ENCODE results near the gene PDZD2.

Gene PDZD2

DNA sequence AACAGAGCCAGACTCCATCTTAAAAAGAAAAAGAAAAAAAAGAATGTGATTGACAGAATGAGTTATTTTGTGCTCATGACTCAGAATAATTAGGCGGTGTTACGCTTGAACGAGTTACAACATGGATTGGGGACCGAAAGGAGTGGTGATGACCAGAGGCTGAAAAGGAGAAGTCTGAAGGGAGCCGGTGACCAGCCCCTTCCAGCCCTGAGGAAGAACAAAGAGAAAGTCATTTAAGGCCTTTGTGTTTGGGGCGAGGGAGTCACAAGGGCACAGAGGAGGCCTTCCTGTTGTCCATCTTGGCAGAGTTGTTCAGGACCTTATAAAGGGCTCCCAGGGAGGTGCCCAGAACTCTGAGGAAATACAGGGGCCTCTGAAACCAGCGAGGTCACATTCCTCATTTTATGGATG is 403.6 kb downstream of the PDZD2 start:
- no peak for DNase-seq (ENCODE audit: low read depth)

DNA sequence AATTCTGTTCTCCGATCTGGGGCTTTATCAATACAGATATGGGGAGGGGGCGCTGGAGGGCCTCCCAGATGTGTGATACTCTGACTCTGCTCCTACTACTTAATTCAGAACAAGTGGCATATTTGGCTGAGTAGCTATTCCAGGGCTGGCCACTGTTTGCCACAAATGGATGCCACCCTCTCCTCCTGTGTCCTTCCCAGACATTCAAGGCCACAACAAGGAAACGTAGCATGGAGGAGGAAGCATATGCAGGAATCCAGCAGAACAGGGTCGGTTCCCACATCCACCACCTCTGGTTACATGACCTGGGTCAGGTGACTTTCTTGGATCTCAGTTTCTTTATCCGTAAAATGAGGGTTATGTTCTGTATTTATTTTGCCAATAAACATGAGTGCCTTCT is 404.2 kb downstream of the PDZD2 start:
- no peak for DNase-seq (ENCODE audit: low read depth)

DNA sequence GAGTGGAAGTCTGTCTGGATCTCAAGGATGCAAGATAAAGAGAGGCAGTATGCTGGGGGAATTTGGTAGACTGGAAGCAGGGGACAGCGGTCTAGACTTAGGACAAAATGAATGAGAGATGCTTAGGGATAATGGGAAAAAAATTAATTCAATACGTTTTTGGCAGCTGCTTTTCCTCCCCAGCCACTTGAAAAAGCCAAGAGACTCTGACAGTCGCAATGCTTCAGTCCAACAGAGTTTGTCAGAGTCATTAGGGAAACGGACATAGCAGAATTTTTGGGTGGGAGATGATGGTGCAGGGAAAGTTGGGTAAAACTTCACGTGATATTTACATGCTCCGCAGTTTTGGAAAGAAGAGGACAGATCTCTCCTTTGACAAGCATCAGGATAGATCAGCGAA is 405.5 kb downstream of the PDZD2 start:
- no peak for DNase-seq (ENCODE audit: low read depth)

DNA sequence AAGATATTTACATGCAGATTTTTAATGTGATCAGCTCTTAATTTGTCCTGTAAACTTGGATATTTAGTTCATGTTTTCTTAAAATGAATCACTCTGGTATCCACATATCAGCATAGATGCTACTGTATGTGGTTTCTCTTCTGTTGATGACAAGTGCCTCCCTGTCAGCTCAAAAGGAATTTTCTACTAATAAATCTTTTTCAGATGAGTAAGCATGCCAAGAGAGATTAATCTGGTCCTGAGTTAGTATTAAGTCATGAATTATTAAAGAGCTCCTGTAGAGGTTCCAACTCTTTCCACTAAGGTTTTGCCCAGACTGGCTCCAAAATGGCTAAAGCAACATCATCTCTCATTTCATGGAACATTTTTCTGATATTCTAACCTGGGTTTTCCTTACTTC is 406.0 kb downstream of the PDZD2 start:
- DNase-seq (ENCODE audit: low read depth) = no peak

DNA sequence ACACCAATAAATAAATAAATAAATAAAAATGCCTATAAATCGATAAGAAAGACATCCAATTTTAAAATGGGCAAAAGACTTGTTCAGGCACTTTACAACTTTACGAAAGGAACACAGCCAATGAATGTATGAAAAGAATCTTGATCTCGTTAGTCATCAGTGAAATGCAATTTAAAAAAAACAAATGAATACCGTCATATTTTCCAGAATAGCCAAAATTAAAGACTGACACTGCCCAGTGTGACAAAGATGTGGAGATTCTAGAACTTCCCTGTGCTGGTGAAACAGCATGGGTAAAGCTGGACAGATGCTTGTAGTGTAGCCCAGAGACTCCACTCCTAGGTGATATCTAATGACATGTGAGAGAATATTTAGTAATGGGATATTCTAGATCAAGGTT is 408.1 kb downstream of the PDZD2 start:
- no peak for DNase-seq (ENCODE audit: low read depth)

DNA sequence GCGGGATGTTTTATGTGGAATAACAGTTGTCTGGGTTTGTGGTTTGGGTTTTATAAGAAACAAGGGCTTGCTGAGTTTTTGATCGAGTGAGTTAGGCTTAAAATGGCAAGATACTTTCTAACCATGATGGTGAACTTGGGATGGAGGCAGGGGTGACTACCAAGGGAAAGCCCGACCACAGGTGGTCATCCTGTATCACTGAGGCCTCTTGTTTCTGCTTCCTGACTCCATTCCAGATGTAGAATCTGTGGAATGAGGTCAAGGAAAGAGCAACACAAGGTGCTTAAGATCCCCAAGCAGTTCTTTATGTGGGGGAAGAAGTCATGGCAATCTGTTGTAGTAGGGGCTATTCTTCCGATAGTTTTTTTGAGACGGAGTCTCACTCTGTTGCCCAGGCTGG is 412.9 kb downstream of the PDZD2 start:
- no peak for DNase-seq (ENCODE audit: low read depth)

DNA sequence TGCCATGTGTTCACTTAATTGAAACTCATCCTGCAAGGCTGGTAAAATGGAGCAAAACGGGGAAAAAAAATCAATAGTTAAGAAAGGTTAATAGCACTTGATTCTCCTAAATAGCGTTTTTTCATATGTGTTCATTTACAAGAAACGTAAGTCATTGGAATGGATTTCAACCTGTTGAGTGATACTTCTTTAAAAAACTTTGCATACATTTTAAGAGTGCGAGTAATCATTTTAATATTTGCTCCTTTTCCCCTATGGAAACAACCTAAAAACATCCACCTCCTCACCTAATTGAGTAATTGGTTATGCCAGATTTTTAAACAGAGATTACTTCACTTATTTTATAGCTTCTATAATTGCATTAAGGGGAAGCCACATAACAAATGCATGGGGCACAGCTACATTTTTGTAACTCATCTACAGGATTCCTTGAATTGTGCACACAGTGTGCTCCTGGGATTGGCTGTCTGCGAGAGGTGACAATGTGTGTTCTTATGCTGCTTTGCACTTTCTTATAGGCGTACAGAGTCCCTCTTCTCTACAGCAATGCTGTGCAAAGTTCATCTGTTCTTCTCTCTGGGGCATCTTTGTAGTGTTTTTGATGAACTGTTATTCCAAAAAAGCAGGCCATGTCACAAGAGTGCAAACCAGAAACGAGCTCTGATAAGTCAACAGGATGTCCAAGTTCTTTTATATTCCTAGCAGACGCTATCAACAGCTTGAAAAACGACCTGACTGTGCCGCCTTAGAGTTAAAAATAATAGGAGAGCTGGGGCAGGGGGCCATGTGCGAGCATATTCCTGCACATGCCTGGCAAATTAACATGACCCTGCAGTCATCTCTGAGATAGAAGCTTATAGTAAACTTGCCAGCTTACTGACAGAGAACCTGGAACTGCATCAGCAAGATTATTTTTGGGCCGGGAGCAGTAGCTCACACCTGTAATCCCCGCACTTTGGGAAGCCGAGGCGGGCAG is 417.2 kb downstream of the PDZD2 start:
- no peak for DNase-seq (ENCODE audit: low read depth)

DNA sequence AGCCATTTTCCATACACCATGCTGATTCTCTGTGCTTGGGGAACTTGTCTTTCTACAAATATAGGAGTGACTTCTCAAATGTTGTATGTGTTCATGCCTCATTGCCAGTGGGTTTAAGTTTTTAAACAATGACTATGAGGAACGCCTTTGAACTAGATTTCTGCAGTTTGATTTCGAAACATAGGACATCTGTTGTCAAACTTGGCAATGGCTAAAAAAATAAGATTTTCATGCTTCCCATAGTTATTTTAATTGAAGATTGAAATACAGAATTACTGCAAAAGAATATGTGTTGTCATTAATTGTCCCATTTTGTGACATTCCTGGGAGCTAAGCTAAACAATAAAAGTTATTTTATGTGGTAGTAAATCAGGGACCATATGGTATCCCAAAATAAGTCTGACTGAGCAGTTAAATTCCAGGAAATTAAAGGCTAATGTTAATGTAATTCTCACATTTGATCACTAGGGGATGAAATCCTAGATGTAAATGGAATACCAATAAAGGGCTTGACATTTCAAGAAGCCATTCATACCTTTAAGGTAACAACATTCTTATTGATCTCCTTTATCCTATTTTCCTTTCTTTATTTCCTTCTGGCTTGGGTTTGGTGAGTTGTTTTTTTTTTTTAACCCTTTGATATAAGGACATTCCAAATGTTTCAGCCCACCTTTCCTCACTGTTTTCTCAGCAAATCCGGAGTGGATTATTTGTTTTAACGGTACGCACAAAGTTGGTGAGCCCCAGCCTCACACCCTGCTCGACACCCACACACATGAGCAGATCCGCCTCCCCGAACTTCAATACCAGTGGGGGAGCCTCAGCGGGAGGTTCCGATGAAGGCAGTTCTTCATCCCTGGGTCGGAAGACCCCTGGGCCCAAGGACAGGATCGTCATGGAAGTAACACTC is 418.5 kb downstream of the PDZD2 start:
- no peak for DNase-seq (ENCODE audit: low read depth)

DNA sequence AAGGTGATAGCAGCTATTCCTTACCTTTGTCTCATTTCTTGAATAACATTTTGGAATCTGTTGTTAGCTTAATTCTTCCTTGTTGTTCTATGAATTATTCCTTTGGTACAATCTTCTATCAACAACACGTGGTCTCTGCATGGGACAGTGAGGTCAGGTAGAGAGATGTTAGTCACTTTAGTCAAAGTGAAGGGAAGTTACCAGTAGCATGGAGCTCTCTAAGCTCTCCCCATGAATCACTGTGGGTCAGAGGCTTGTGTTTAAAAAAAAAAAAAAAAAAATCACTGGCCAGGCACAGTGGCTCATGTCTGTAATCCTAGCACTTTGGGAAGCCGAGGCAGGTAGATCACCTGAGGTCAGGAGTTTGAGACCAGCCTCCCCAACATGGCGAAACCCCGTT is 419.2 kb downstream of the PDZD2 start:
- DNase-seq (ENCODE audit: low read depth) = no peak

DNA sequence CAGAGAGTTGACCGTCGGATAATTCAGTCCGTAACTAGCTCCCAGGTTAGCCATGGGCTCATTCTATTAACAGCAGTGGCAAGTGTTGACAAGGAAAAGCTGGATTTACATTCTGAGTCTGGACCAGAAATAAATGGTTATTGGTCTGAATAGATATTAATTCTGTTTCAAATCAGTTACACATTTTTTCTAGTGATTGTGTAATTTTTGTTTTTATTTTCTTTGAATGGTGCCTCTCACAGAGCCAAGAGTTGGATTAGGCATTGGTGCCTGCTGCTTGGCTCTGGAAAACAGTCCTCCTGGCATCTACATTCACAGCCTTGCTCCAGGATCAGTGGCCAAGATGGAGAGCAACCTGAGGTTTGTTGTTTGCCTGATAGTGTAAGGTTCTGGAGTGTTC is 420.1 kb downstream of the PDZD2 start:
- no peak for DNase-seq (ENCODE audit: low read depth)

DNA sequence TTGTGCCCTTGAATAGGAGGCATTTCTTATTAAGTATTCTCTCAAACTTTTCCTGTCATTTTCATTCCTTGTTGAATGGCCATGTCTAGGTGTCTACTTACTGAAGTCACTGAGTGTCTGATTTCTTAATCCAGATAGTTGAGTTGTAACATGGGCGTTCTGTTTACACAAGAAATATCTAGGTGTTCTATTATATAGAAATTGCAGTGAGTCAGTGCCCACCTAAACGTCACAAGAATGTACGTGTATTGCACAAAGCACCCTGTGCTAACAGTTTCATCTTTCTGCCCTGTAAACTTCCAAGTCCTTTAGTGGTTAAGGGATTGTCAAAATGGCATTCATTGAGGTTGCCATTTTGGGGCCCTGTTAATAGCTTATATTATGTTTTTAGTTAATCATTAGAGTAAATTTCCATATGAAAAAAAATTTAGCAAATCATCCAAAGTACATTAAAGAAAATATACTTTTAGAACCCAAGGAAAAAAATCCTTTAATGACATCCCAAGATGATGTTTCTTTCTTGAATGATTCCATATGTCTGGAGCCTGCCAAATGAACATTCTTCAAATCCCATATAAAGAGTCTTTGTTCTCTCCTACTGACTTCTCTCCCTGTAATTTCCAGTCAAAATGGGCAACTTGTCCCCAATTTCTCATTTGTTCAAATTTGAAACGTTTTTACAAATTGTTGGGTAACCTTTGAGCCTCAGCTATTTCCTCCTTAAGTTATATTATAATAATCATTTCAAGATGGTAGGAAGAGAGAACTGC is 421.0 kb downstream of the PDZD2 start:
- DNase-seq (ENCODE audit: low read depth) = no peak

DNA sequence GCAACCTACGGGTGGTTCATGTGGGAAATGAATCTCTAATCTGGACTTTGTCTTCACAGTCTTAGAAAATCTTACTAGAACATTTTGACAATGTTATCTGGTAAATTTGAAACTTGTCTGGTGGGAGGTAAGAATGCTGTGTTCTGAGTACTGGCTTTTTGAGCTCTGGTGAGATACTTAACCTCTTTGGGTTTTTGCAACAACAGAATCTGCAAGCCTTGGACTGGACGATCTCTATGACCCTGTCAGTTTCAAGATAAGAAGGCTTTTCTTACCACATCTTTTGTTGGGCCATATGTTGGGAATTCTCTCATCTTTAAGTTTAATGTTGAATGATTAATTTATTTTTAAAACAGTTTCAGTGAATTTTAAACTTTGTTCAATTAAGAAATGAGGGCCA is 422.3 kb downstream of the PDZD2 start:
- no peak for DNase-seq (ENCODE audit: low read depth)

DNA sequence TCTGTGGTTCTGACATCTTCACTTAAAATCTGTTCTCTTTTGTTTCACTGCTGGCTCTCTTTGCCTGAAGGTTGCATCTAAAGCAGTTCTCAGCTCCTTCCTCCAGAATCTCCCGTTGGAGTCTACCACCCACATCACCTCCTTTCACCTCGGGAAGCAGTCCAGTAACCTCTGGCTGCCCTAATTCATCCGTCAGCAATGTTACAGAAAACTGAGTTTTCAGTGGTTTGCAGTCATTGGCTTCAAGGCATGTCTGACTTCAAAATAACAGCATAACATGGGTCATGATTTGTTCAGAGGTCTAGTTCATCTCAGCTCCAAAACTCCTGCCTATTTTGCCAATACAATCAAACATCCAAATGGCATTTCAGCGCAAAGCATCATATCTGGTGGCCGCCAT is 427.5 kb downstream of the PDZD2 start:
- no peak for DNase-seq (ENCODE audit: low read depth)

DNA sequence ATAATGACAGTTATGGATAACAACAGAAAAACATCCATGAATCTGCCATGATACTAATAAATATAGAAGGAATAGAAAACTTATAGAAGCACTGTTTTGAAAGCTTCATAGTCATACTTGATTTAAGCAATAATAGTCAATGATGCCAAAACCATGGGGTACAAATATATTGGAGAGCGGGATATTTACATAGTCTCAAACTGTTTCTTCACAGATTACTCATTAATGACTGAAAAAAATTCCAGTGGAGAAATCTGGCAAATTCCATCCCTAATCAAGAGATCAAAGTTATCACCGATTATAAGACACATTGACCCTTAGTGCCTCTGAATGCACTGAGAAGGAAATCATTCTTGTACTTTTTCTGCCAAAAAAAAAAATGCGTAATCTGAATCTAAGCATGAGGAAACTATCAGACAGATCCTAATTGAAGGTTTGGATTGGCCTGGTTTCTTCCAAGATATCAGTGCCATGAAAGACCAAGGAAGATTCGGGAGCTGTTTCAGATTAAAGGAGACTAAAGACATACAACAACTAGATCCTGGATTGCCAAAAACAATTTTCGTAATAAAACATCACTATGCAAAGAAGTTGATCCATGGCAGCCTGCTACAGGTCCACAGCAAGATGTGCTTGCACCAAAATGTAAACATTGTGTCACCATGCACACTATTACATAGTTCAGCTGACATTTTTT is 429.0 kb downstream of the PDZD2 start:
- no peak for DNase-seq (ENCODE audit: low read depth)

DNA sequence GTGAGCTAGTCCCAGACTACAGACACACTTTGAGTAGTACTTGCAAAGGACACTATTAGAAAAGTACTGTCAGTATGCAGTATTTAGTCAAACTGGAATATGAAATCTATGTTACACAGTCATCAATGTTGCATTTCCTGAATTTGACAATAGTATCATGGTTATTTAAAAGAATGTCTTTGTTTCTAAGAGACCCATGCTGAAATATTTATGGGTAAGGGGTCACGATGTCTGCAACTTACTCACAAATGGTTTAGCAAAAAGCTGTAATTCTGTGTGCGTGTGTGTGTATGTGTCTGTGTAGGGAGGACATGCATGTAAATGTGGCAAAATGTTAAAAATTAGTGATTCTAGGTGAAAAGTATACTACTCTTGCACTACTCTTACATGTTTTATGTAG is 429.6 kb downstream of the PDZD2 start:
- DNase-seq (ENCODE audit: low read depth) = no peak

DNA sequence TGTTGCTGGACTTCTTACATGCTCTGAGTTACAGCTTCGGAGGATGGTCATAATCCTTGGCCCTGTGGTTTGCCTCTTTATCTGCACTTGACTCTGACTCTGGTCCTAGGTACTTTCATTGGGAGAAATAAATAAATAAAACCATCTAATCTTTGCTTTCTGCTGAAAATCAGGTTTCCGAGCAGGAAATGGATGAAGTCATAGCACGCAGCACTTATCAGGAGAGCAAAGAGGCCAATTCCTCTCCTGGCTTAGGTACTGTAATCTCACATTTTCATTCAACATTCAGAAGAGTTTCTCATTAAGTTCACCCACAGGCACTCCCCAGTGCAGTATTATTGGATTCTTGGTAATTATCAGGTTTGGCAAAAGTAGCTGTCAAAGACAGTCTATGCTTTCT is 430.5 kb downstream of the PDZD2 start:
- DNase-seq (ENCODE audit: low read depth) = no peak

DNA sequence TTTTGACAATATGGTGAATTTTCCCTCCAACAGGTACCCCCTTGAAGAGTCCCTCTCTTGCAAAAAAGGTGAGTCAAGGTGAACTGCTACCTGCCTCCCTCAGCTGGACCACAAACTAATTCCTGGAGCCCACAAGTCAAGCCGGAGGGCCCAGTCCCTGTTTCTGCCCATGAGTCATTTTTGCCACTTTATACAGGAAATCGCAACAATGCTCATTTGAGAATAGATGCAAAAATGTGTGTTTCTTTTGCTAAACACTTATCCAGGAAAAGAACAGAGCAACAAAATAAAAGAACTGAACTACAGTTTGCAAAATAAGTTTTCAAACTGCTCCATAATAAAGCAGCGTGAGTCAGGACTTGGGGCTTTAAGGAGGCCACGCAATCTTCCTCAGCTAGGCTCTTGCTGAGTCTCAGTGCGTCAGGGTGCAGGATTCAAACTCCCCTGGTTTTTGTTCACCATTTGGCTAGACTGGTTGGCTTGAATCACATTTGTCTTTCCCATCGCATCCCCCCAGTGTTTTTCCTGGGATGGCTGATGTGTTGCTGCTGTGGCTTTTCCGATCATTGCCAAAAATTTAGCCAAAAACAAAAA is 432.5 kb downstream of the PDZD2 start:
- no peak for DNase-seq (ENCODE audit: low read depth)

DNA sequence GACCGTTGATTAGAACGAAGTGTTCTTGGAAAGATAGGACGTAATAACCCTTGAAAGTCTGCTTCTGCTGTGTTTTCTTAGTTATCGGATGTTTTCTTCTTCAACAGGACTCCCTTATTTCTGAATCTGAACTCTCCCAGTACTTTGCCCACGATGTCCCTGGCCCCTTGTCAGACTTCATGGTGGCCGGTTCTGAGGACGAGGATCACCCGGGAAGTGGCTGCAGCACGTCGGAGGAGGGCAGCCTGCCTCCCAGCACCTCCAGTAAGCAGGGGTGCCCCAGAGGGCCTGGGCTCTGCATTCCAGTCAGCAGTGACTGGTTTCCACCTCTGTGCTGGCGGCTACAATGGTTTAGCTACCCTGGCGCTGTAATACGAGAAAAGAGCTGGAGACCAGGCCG is 433.1 kb downstream of the PDZD2 start:
- no peak for DNase-seq (ENCODE audit: low read depth)

DNA sequence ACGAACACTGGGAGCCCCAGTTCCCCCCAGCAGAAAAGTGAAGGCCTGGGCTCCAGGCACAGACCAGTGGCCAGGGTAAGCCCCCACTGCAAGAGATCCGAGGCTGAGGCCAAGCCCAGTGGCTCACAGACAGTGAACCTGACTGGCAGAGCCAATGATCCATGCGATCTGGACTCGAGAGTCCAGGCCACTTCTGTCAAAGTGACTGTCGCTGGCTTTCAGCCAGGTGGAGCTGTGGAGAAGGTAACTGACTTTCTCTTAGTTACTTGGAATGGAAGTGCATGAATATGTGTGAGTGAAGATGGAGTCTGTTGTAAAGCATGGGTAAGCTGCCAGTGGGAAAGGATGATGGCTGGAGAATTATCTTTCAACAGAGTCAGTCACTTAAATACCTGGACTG is 435.5 kb downstream of the PDZD2 start:
- no peak for DNase-seq (ENCODE audit: low read depth)

DNA sequence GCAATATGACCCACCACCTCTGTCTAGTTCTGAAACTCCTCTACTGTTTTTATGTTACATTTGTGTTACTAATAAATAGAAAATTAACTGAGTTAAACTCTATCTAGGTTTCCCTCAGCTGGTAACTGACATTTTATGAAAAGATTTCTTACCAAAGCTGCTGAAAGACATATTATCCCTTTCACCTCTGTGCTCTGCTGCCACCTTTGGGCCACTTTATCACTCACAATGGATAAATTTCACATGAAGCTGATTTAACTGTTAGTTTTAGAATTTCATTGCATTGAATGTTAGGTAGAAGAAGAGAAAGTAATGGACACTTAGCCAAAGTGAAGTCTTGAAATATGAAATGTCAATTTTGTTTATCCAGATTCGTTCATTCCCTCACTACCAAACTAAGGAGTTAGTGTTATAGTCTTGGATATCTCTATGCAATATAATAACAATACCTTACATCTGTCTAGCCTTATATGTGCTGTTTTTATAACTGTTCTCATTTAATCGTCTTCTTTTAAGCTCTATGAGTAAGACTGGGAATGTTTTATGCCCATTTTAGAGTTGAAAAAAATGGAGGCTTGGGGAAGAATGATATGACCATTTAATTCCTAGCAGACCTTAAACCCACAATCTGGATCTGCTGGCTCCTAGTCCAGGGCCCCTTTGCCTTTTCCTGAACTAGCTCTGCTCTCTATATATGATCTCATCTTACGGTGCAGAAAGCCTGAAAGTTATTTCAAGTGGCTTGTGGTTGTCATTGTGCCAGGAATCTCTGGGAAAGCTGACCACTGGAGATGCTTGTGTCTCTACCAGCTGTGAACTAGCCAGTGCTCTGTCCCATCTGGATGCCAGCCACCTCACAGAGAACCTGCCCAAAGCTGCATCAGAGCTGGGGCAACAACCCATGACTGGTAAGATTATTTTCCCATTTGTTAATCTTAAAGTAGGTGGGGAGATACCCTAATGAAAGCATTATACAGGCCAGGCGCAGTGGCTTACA is 438.1 kb downstream of the PDZD2 start:
- DNase-seq (ENCODE audit: low read depth) = peak; percentile 5

Data from activated gamma-delta T cell treated with anti-CD3 and anti-CD28 coated beads, Interleukin-2, amount 50 U/mL, for 16 hours (primary cell).